HG03039 (cell line): ENCODE results near the gene PDXP.
"Not testable (repeated sequence)": the region's sequence is repeated elsewhere in the genome, so short reads cannot be mapped to it uniquely, and the experiment has no call there.

Experiments used
- ATAC-seq: cut with Tn5 transposase; IDR thresholded peaks from one replicate; pipeline ENCODE4 v1.9.1; 2021; ENCODE audit warnings: mild to moderate bottlenecking, moderate library complexity; ENCODE audit not compliant: unreplicated experiment

PDXP gene, protein sequence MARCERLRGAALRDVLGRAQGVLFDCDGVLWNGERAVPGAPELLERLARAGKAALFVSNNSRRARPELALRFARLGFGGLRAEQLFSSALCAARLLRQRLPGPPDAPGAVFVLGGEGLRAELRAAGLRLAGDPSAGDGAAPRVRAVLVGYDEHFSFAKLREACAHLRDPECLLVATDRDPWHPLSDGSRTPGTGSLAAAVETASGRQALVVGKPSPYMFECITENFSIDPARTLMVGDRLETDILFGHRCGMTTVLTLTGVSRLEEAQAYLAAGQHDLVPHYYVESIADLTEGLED

DNA sequence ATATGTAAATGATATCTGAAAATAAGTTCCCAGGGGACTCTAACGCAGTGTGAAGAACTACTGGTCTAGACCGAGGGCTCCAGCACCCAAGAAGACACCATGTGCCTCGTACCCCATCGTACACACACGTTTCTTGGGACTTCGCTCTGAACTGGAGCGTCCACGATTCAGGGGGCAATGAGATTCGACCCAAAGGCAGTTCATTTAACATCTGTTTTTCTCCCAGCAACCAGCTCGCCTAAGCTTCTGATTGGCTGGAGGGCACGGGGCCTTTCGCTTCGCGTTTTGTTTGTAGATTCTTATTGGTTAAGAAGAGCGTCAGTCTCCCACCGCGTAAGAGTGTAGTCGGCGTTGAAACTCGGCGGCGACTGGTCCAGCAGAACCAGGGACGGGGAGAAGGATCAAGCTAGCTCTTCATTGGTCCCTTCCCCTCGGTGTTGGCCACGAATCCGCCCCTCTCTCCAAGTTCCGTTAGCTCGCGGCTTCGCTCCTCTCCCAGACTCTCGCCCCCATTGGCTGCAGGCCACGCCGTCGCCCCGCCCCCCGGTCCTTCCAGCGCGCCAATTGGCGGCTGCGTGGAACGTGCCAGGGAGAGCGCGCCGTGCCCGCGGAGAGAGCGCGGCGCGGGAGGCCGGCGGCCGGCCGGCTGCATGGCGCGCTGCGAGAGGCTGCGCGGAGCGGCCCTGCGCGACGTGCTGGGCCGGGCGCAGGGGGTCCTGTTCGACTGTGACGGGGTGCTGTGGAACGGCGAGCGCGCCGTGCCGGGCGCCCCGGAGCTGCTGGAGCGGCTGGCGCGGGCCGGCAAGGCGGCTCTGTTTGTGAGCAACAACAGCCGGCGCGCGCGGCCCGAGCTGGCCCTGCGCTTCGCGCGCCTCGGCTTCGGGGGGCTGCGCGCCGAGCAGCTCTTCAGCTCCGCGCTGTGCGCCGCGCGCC, at the start of gene PDXP:
PDXP (plus strand) TSS at position 591 of the 933 bp plus-strand sequence; CDS start at position 651, 60 bp downstream.
- ATAC-seq: peak; percentile 86

DNA sequence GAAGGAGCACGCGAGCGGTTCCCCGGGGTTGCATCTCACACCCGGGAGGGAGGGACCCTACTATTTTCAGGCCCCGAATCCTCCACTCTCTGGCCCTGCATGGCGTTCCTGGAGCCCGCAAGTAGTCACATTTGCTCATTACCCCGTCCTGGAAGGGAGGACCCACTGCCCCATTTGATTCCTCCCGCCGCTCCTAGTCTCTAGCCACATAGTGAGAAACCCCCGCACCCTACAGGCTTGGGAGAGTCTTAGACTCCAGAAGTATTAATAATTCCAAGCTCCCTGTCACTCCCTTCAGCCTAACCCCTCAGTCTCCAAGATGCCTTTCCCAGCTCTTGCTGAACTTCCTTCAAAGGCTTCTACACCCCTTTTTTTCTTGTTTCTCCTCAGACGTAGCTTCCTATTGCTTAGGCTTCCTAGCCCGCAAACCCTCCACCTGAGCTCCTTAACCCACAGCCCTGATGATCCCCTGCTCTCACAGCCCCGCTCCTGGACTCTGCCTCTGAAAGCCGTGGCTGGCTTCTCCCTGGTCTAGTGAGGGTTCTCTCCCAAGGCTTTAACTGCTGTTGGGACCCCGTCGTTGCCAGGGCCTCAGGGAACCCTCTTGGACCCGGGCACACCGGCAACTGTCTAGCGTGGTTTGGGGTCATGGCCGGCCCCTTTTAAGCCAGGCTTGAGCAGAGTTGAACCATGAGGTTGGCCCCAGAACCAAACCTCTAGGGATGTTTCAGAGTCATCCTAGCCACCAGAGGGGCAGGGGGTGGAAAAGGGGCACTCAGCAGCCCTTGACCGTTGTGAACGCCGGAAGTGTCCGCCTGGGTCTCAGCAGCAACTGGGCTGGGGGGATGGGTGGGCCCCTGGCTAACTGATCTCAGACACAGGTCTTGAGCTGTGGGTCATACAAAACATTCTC, 49.0 kb upstream of the PDXP start:
- ATAC-seq: no peak

DNA sequence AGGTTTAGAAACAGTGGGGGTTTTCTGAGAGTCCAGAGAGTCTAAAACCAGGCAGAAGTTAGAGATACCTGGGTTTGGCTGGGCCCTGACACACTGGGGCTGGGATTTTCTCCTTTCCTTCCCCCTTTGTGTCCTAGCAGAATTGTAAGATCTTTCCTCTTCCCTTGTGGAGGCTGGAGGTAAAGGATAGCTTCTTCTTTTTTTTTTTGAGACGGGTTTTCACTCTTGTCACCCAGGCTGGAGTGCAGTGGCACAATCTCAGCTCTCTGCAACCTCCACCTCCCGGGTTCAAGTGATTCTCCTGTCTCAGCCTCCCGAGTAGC, 48.4 kb upstream of the PDXP start:
- not testable (repeated sequence) for ATAC-seq

DNA sequence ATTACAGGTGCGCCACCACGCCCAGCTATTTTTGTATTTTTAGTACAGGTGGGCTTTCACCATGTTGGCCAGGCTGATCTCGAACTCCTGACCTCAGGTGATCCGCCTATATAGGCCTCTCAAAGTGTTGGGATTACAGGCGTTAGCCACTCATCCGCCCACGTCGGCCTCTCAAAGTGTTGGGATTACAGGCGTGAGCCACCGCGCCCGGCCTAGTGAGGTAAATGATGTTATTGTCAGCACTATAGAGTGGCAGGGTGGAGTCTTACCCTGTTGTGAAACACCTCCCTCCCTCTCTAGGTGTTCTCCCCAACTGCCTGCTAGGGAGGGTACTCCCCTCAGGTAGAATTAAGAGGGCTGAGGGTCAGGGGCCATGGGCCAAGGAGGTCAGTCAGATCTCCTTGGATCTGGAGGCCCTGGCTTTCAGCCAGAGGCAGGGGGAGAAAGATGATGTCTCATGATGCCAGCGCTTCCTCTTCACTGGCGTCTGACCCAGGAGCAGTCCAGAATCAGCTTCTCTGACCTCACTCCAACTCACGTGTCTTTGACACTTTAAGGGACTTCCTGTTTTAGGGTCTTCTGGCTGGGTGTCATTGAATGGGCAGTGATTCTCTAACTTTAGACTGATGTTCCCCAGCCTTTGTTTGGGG, 47.9 kb upstream of the PDXP start:
- no peak for ATAC-seq

DNA sequence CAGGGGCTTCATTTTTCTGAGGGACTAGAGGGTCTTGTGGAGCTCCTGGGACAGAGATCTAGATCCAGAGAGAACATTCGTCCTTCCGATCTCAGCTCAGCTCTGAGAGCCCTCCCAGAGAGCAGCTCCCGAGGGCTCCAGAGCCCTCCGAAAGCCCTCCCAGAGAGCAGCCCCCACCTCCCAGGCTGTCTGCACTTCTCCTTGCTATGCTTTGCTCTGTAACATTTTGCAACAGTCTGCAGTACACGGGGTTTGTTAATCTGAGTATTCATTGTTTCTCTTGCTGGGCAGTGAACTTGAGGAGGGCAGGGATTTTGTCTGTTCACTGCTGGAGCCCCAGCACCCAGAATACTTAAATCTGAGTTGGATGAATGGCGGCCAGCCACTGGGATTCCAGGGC, 47.3 kb upstream of the PDXP start:
- no peak for ATAC-seq

DNA sequence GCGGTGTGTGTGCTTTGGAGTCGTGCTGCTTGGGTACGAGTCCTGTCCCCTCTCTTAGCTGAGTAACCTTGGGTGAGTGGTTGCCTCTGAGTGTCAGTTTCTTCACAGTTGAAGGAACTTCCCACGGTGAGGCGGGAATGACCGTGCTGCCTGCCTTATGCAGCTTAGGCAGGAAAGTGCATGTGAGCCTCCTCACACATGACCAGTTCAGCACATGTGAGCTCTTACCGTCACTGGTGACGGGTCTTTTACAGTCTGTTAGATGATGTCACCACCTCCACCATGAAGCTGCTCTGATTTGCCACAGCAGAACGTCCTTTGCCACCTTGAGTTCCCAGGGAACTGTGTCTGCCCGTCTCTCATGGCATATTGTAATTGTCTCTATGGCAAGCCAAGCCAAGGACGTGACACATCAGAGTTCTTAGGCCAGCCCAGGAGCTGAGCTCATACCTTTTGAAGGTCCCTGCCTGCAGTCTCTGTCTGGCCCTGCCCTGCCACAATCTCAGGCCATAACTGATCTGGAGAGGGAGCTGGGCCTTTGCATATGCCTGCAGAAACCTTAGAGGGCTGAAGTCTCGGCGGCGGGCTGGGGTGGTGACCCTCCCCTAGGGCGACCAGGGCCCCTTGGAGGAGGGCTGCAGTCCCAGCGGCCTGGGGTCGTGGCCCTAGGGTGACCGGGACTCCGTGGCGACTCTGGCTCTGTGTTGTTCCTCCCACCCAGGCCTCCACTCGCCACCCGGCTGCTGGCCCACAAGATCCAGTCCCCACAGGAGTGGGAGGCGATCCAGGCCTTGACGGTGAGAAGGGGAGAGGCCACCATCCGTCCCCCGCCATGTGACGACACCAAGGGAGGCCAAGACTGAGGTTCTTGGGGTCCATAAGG, 42.1 kb upstream of the PDXP start:
- ATAC-seq: no peak

DNA sequence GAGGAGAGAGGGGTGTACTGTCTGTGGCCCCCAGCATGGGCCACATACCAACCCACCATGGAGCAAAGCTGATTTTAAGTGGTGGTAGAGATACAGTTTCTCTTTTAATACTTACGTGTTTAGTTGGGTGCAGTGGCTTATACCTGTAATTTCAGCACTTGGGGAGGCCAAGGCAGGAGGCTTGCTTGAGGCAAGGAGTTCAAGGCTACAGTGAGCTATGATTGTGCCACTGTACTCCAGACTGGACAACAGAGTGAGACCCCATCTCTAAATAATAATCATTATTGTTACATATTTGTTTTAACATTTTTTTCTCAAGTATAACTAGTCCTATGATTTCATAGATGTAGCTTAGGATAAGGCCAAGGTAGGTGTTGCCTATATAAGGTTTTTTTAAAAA, 41.1 kb upstream of the PDXP start:
- no peak for ATAC-seq

DNA sequence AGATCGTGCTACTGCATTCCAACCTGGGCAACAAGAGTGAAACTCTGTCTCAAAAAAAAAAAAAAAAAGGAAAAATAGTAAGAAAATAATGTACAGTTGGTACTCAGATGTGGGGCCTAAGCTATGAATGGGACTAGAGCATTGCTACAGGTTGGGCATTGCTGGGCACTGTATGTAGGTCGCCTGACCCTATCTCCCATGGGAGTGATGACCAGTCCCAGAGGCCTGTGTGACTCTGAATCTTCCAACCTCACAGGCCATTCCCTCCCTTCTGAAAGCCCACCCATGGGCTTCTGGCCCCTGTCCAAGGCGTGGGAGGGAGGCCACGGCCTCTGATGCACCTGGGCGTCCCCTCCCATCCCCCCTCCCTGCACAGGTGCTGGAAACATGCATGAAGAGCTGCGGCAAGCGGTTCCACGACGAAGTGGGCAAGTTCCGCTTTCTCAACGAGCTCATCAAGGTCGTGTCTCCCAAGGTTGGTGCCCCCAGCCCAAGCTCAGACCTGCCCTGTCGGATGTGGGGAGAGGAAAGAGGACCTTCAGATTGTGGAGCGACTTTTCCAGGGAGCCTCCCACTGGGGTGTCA, 40.4 kb upstream of the PDXP start:
- no peak for ATAC-seq

DNA sequence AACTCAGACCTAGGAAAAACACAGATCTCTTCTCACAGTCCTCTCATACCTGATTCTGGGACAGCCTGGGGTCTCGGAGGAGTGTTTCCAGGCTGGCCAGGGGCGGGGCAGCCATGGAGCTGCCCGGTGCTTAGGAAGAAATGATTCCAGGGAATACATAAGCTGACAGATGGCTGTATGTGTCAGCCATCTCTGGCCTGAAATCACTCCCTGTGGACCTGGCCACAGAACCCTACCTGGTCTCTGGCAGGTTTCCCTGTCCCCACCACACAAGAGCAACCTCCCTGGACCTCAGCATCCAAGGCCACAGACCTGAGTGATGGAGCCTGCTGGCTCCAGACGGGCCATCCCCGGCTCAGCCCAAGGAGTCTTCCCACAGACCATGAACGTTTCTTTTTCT, 39.8 kb upstream of the PDXP start:
- no peak for ATAC-seq

DNA sequence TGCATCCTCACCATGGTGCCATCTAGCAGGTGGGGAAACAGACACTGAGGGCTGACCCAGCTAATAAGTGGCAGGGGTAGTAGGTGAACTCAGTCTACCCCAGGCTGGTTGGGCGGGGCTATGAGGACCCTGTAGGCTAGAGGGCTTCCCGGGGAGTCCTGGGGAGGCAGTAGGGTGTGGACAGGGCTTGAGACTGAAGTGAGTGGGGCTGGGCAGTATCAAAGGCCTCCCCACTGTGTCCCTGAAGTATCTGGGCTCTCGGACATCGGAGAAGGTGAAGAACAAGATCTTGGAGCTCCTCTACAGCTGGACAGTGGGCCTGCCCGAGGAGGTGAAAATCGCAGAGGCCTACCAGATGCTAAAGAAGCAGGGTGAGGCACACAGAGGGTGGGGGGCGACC, 38.5 kb upstream of the PDXP start:
- ATAC-seq: no peak

DNA sequence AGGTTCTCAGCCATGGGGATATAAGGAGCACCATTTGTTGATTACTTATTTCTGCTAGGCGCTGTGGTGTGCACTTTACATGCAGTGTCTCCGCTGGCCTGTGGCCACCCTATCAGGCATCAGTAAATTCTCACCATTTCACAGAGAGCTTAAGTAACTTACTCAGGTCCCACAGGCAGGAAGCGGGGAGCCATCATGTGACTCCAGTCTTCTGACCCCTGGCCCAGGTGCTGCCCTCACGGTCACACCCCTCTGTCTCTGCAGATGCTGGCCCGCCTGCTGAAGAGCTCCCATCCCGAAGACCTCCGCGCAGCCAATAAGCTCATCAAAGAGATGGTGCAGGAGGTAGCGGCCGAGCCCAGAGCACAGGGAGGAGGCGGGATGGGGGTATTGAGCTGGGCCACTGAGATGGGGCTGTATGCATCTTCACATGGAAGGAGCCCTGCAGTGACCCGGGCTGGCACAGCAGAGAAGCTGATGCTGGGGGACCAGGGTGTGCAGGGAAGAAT, 37.1 kb upstream of the PDXP start:
- ATAC-seq: no peak

DNA sequence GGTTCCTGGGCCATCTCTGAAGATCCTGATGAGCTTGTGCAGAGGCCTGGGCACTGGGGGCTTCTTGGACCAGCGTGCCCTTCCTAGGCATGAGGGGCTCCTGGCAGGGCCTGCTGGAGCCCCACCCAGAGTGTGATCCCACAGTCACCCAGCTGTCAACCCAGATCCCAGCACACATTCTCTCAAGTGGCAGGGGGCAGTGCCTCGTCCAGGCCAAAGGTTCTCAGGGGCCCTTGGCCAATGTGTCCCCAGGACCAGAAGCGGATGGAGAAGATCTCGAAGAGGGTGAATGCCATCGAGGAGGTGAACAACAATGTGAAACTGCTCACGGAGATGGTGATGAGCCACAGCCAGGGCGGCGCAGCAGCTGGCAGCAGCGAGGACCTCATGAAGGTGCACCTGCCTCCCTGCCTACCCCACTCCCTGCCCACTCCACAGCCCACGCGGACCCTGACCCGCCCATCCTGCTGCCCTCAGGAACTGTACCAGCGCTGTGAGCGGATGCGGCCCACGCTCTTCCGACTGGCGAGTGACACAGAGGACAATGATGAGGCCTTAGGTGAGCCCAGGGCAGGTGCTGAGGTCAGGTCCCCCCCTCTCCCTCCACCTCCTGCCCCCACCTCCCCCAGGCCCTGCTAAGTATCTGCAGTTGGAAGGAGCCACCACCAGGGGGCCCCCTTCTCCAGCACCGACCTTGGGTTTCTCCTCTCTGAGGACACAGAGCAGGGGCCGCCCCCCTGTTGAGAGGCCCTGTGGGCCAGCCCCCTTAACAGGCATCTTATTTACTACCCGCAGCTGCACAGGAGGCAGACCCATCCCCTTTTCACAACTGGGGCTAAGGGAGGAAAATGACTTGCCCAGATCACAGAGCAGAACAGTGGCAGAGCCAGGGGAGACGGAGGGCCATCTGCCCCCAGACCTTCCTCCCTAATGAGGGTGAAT, 35.2 kb upstream of the PDXP start:
- no peak for ATAC-seq

DNA sequence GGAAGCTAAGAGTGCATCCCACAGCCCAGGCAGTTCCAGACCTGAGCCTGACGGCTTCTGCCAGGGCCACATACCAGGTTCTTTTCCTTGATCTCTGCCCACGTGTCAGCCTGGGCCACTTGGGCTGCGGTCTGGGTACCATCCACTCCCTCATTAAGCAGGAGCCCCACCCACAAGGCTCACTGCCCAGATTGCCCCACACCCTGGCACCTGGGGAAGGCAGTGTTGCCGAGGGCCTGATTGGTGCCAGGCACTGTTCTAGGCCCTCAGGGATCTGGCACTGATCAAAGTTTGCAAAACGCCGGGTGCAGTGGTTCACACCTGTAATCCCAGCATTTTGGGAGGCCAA, 34.5 kb upstream of the PDXP start:
- ATAC-seq: no peak

DNA sequence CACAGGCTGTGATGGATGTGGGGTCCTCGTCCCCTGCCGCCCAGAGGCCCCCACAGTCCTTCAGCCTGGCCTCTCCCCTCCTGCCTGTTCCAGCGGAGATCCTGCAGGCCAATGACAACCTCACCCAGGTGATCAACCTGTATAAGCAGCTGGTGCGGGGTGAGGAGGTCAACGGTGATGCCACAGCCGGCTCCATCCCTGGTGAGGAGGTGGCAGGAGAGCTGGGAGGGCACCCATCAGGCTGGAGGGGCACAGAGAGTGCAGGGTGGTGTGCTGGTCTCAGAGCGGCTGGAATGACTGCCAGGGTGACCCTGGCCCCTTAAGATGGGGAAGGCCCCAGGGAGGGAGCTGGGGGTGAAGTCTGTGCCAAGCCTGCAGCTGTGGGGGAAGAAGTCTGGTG, 33.6 kb upstream of the PDXP start:
- ATAC-seq: no peak

DNA sequence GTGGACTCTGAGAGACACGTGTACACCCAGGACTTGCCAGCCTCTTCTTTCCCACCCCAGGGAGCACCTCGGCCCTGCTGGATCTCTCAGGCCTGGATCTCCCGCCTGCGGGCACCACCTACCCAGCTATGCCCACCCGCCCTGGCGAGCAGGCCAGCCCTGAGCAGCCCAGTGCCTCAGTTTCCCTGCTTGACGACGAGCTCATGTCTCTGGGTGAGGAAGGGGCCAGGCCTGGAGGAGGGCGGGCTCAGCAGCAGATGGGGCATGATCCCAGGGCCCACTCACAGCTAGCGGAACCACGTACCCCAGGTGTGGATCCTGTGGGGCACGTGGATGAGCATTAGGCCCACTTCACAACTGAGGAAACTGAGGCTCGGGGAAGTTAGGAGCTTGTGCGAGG, 32.8 kb upstream of the PDXP start:
- no peak for ATAC-seq

DNA sequence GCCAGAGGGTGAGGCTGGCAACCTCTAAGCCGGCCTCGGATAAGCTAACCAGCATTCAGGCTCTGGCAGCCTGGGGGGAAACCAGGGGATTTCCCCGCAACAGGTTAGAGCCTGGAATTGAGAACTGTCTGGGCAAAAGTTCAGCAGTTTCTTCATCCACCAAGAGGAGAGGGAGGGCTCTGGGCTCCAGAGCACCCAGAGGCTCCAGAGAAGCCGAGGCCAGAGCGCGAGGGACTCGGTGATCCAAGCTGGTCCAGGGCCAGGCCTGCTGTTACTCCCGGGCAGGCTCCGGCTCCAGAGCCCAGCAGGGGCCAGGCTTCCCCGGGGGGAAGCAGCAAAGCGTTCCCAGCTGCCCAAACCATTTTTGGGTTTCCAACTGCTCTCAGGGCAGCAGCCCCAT, 32.4 kb upstream of the PDXP start:
- ATAC-seq: no peak

DNA sequence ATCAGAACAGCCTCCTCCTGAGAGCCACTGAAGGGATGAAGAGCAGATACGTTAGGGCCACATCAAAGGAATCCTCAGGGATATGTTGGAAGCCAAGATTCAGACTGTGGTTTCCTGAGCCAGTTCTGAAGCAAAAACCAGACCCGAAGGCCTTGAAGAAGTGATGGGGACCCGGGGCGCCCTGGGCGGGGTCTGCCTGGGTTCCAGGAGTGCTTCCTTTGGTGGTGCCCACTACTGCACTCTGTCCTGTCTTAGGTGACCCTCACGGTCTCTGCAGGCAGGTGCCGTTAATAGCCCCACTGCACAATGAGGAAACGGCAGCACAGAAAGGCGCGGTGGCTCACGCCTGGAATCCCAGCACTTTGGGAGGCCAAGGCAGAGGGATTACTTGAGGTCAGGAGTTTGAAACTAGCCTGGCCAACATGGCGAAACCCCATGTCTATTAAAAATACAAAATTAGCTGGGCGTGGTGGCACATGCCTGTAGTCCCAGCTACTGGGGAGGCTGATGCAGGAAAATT, 31.9 kb upstream of the PDXP start:
- ATAC-seq: no peak

DNA sequence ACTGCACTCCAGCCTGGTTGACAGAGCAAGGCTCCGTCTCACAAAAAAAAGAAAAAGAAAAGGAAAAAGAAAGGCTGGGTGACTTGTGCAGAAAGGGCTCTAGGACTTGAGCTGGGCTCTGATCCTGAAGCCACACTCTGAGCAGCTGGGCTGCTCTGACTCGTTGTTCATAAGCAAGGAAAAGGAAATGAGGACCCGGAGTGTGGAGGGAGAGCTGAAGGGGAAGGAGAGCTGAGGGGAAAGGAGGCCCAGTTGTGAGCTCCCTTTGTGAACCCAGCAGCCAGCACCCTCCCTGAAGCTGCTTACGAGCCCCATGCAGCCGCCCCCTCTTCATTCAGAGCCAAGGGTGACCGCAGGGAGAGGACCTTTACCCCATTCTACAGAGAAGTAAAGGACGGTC, 31.4 kb upstream of the PDXP start:
- no peak for ATAC-seq
